Smooth muscle cell (in vitro differentiated cells): ENCODE data around the gene SCART1. TPM values are rescaled to one million over a fixed set of nuclear protein-coding genes. Genes with fewer than 3 reads are reported as not detected.

Source experiments
- DNase-seq: peaks from one replicate; lab custom pipeline; 2025; ENCODE audit not compliant: unreplicated experiment; lab: John Stamatoyannopoulos, UW
- H2AFZ ChIP-seq: fragments of 200-600 bp; sonication (generic); 2 replicates; pipeline ENCODE4 v1.6.0; 2016; ENCODE audit warnings: antibody characterized with exemption, low read depth, mild to moderate bottlenecking
- H3F3A ChIP-seq: fragments of 200-600 bp; sonication (generic); 2 replicates; pipeline ENCODE4 v1.6.0; 2017; ENCODE audit warnings: antibody characterized with exemption, low read depth
- H3K27ac ChIP-seq: fragments of 200-600 bp; sonication (generic); 2 replicates; pipeline ENCODE4 v1.5.1; 2016; ENCODE audit warnings: low read depth, mild to moderate bottlenecking
- H3K27me3 ChIP-seq: fragments of 200-600 bp; sonication (generic); 2 replicates; pipeline ENCODE4 v1.6.1; 2016; ENCODE audit warnings: low read depth, mild to moderate bottlenecking
- H3K36me3 ChIP-seq: fragments of 200-600 bp; sonication (generic); 2 replicates; pipeline ENCODE4 v1.5.1; 2016; ENCODE audit warnings: low read depth
- H3K4me1 ChIP-seq: fragments of 200-600 bp; sonication (generic); 2 replicates; pipeline ENCODE4 v1.5.1; 2016; ENCODE audit warnings: low read depth
- H3K4me2 ChIP-seq: fragments of 200-600 bp; sonication (generic); 2 replicates; pipeline ENCODE4 v1.6.0; 2016; ENCODE audit warnings: mild to moderate bottlenecking
- H3K4me3 ChIP-seq: fragments of 200-600 bp; sonication (generic); 2 replicates; pipeline ENCODE4 v1.5.1; 2016; ENCODE audit warnings: mild to moderate bottlenecking
- H3K79me2 ChIP-seq: fragments of 200-600 bp; sonication (generic); 2 replicates; pipeline ENCODE4 v1.6.0; 2016; ENCODE audit warnings: low read depth, mild to moderate bottlenecking
- H3K9ac ChIP-seq: fragments of 200-600 bp; sonication (generic); 2 replicates; pipeline ENCODE4 v1.6.0; 2016; ENCODE audit warnings: low read depth
- H3K9me3 ChIP-seq: fragments of 200-600 bp; sonication (generic); replicated peaks from 2 replicates; pipeline ENCODE4 v1.5.1; 2016; ENCODE audit warnings: low read depth
- H4K20me1 ChIP-seq: fragments of 200-600 bp; sonication (generic); 2 replicates; pipeline ENCODE4 v1.6.0; 2016; ENCODE audit warnings: low read depth
- WGBS: methylation state at CpG from one replicate; pipeline ENCODE4 v1.1.7; 2016; ENCODE audit warnings: low lambda C conversion rate; 5-methylcytosine and 5-hydroxymethylcytosine counted together
- polyA plus RNA-seq: library from polyadenylated mRNA; unstranded; fragments of >200 nt; fragmentation: Nextera tagmentation; extraction: Ambion mirVana; gene quantifications from 2 replicates; pipeline ENCODE4 v1.2.1, GENCODE V29; 2016
- total RNA-seq: library from RNA; depleted of rRNA; stranded (reverse); fragments of >200 nt; gene quantifications from 2 replicates; pipeline ENCODE4 v1.2.3, GENCODE V29; 2014
- TF ChIP-seq, protein P1 (sequence below): fragments of 200-600 bp; sonication (generic); IDR thresholded peaks from 2 replicates; pipeline ENCODE4 v1.5.1; 2017; ENCODE audit warnings: borderline replicate concordance, mild to moderate bottlenecking, antibody characterized with exemption; ENCODE audit not compliant: insufficient read depth, poor library complexity, severe bottlenecking

Gene SCART1
- total and polyA plus RNA-seq, 2 experiments from 2014 or later, result 0.45 to 2.2 TPM

DNA sequence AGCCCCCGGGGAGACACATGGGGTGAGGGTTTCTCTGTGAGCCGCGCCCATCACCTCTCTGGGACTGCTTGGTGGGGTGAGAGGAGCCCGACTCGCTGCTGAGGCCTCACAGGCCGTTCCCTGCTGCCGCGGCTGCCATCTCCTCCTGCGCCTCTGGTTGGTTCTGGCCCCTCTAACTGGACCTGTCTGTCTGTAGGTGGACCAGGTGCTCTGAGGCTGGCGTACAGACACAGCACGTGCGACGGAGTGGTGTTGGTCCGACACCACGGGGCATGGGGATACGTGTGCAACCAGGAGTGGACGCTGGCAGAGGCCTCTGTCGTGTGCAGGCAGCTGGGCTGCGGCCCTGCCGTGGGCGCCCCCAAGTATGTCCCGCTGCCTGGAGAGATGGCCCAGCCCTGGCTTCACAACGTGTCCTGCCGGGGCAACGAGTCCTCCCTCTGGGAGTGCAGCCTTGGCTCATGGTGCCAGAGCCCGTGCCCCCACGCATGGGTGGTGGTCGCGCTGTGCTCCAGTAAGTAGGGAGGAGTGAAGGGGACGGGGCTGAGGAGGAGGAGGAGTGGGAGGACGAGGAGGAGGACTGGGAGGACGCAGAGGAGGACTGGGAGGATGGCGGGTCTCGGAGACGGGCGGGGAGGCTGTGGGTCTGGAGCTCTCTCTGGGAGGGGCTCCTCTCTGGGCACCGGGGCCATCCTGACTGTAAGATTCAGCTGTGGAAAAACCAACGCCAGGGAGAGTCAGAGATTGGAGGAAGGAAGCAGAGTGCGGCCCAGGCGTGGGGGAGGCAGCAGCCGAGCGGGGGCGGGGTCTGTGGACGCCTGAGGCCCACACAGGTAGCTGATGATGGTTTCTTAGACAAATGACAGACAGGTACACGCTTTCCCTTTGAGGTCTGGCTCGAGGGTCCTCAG, 2.6 kb downstream of the SCART1 start:
- DNase-seq, result no peak
- Histone ChIP-seq H3K9me3 (peaks cover 3% of the 10 kb centered on the region), H2AFZ (no peak overlapping the region), H3K79me2 (no peaks in the 10 kb centered on the region), H4K20me1 (no peaks in the 10 kb centered on the region), H3K36me3 (no peaks in the 10 kb centered on the region), H3K27me3 (no peaks in the 10 kb centered on the region), H3K4me1 (no peaks in the 10 kb centered on the region), H3K27ac (no peak overlapping the region), H3K4me3 (no peak overlapping the region), H3K9ac (no peak overlapping the region), H3K4me2 (no peak overlapping the region), H3F3A (no peaks in the 10 kb centered on the region)
- 87% methylated on average over 38 of the region's 46 CpGs for WGBS
- TF ChIP-seq, protein P1, sequence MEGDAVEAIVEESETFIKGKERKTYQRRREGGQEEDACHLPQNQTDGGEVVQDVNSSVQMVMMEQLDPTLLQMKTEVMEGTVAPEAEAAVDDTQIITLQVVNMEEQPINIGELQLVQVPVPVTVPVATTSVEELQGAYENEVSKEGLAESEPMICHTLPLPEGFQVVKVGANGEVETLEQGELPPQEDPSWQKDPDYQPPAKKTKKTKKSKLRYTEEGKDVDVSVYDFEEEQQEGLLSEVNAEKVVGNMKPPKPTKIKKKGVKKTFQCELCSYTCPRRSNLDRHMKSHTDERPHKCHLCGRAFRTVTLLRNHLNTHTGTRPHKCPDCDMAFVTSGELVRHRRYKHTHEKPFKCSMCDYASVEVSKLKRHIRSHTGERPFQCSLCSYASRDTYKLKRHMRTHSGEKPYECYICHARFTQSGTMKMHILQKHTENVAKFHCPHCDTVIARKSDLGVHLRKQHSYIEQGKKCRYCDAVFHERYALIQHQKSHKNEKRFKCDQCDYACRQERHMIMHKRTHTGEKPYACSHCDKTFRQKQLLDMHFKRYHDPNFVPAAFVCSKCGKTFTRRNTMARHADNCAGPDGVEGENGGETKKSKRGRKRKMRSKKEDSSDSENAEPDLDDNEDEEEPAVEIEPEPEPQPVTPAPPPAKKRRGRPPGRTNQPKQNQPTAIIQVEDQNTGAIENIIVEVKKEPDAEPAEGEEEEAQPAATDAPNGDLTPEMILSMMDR, result no peak

DNA sequence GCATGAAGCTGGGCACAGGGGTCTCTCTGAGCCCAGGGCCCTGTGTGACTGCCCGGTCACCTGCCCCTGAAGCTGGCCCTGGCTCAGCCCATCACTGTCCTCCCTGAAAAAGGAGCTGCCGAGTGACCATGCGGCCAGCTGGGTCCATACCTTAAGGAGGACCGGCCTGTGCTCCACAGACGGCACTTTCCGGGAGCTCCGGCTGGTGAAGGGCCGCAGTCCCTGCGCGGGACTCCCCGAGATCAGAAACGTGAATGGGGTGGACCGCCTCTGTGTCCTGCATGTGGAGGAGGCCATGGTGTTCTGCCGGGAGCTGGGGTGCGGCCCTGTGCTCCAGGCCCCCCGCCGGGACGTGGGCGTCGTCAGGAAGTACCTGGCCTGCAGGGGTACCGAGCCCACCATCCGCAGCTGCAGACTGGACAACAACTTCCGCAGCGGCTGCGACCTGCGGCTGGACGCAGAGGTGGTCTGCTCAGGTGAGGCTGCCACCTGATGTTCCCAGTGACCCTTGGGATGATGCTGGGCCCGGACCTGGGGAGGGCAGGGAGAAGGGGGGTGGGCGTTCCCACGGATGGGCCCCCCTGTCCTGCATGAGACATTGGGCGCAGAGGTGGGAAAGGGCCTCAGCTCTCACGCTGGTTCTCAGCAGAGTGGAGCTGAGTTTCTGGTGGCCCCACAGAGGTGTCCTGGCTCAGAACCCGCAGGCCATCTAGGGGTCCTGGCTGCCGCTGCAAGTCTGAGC, 3.5 kb downstream of the SCART1 start:
- no peaks in the 10 kb centered on the region for H3K79me2 ChIP-seq
- H3K27ac ChIP-seq, result no peak overlapping the region
- no peaks in the 10 kb centered on the region for H3F3A ChIP-seq
- no peaks in the 10 kb centered on the region for H4K20me1 ChIP-seq
- H3K4me3 ChIP-seq, result no peak overlapping the region
- H3K9ac ChIP-seq, result no peak overlapping the region
- no peak overlapping the region for H3K4me2 ChIP-seq
- H3K27me3 ChIP-seq, result no peaks in the 10 kb centered on the region
- H3K9me3 ChIP-seq, result peaks cover 5% of the 10 kb centered on the region
- 90% methylated on average over 34 of the region's 34 CpGs for WGBS
- H2AFZ ChIP-seq, result no peak overlapping the region
- TF ChIP-seq, protein P1, result no peak
- no peak for DNase-seq
- H3K36me3 ChIP-seq, result no peaks in the 10 kb centered on the region
- H3K4me1 ChIP-seq, result no peaks in the 10 kb centered on the region

DNA sequence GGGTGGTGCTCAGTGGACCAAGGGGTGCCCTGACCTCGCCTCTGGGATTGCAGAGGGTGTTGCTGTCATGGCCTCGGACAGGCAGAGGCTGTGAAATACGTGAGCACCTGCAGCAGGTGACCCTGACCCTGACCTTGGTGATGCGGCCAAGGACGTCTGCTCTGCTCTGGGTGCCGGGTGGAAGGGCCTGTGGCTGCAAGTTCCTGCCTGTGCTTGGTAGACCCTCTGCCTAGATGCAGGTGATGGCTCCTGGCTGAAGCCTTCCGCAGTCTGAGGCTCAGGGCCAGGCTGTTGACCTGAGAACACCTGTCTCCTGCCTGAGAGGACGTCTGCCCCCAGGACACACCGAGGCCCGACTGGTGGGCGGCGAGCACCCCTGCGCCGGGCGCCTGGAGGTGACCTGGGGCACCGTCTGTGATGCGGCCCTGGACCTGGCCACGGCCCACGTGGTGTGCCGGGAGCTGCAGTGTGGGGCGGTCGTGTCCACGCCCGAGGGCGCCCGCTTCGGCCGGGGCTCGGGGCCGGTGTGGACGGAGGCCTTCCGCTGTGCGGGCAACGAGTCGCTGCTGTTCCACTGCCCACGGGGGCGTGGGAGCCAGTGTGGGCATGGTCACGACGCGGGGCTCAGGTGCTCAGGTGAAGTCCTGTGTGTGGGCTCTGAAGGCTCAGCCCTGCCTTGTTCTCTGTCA, 4.4 kb downstream of the SCART1 start:
- Histone ChIP-seq H4K20me1 (no peaks in the 10 kb centered on the region), H3K9me3 (peaks cover 5% of the 10 kb centered on the region)

More for the DNA sequence above, 4.4 kb downstream of the SCART1 start:
- no peak overlapping the region for H2AFZ ChIP-seq
- DNase-seq, result no peak
- no peaks in the 10 kb centered on the region for H3K4me1 ChIP-seq
- H3K27me3 ChIP-seq, result no peaks in the 10 kb centered on the region
- no peak overlapping the region for H3K9ac ChIP-seq
- no peak overlapping the region for H3K4me2 ChIP-seq
- TF ChIP-seq, protein P1, result no peak
- H3K27ac ChIP-seq, result no peak overlapping the region
- no peaks in the 10 kb centered on the region for H3K79me2 ChIP-seq
- no peaks in the 10 kb centered on the region for H3K36me3 ChIP-seq
- no peaks in the 10 kb centered on the region for H3F3A ChIP-seq
- 90% methylated on average over 40 of the region's 40 CpGs for WGBS
- no peak overlapping the region for H3K4me3 ChIP-seq
